AG04450 (cell line): ENCODE measurements around the gene CAPN7. TPM values are rescaled to one million over a fixed set of nuclear protein-coding genes. Genes with fewer than 3 reads are reported as not detected.

ENCODE experiments used
- CTCF ChIA-PET: fragments of 300-600, 350-600 bp; formaldehyde crosslinking; extraction: SDS; loops from one replicate; lab custom pipeline; 2022; ENCODE audit warnings: antibody characterized with exemption, inconsistent platforms; lab: Charles Lee
- POLR2A ChIA-PET: fragments of 350-600 bp; formaldehyde crosslinking; extraction: SDS; loops from one replicate; lab custom pipeline; 2021; ENCODE audit warnings: antibody characterized with exemption, inconsistent platforms; lab: Yijun Ruan, JAX
- DNase-seq: peaks from one replicate; pipeline ENCODE4 v3.0.0-alpha.2; 2011; ENCODE audit warnings: low read depth, low spot score
- H3K27ac ChIP-seq: one replicate; pipeline ENCODE4 v1.5.1; 2012; ENCODE audit warnings: low read depth, low read length, control low read depth
- H3K27me3 ChIP-seq: one replicate; pipeline ENCODE4 v1.6.0; 2012; ENCODE audit warnings: low read length; ENCODE audit not compliant: control insufficient read depth, insufficient read depth
- H3K4me3 ChIP-seq: 2 replicates; pipeline ENCODE4 v1.5.1; 2011; ENCODE audit warnings: mild to moderate bottlenecking, low read depth, low read length, control low read depth
- H3K9me3 ChIP-seq: 2 replicates; pipeline ENCODE4 v1.5.1; 2012; ENCODE audit warnings: low read length; ENCODE audit not compliant: control insufficient read depth, insufficient read depth
- polyA plus RNA-seq: library from polyadenylated mRNA; depleted of rRNA; stranded (reverse); fragments of >200 nt; gene quantifications from 2 replicates; pipeline ENCODE4 v1.2.3, GENCODE V29; 2011
- TF ChIP-seq, protein P1 (sequence below): IDR thresholded peaks from 2 replicates; pipeline ENCODE4 v1.5.1; 2011; ENCODE audit warnings: low read depth, low read length, control low read depth, inconsistent platforms

CAPN7 gene
- polyA plus RNA-seq, 1 experiment = 29.0 TPM

DNA sequence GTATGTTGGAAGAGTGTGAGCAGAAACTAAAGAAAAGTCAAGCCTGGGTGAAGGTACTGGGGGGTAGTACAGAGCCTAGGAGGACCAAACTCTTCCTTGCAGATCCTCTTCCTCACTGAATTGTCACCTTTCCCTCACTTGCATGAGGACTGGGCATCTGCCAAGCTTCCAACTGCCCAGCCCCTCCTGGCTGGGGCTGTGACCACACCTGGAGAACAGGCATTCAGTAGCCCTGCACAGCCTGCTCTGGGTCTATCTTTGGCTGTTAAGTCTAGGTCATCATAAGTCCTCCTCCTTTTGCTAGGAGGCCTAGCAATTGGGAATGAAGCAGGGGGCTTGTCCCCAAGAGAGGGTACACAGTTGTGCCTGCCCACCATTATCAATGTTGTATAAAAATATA is 55.2 kb downstream of the CAPN7 start:
- Histone ChIP-seq H3K27me3 (no peaks in the 10 kb centered on the region), H3K4me3 (no peak overlapping the region), H3K27ac (no peak overlapping the region), H3K9me3 (no peaks in the 10 kb centered on the region)
- ChIA-PET CTCF (interaction anchor here (2.7 kb wide), 1 partner anchor 144 kb away, joined by 14 read pairs; no protein-coding TSS in a partner anchor), POLR2A (no interaction called here)
- DNase-seq = no peak
- TF ChIP-seq, protein P1, sequence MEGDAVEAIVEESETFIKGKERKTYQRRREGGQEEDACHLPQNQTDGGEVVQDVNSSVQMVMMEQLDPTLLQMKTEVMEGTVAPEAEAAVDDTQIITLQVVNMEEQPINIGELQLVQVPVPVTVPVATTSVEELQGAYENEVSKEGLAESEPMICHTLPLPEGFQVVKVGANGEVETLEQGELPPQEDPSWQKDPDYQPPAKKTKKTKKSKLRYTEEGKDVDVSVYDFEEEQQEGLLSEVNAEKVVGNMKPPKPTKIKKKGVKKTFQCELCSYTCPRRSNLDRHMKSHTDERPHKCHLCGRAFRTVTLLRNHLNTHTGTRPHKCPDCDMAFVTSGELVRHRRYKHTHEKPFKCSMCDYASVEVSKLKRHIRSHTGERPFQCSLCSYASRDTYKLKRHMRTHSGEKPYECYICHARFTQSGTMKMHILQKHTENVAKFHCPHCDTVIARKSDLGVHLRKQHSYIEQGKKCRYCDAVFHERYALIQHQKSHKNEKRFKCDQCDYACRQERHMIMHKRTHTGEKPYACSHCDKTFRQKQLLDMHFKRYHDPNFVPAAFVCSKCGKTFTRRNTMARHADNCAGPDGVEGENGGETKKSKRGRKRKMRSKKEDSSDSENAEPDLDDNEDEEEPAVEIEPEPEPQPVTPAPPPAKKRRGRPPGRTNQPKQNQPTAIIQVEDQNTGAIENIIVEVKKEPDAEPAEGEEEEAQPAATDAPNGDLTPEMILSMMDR = no peak

DNA sequence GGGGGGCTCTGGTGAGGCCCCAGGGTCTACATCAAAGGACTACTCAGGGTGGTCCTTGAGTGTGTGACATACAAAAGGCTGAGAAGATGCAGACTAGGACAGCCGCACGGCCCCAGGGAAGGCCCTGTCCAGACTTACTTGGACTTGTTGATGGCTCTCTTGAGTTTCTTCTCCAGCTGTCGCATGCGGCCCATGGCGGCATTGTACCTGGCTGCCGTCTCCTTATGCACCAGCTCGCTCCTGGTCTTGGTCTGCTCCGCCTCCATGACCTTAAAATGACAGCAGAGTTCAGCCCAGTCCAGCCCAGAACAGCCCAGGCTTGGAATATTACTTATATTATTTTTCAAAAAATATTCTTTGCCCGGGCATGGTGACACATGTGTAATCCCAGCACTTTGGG is 56.0 kb downstream of the CAPN7 start:
- CTCF ChIA-PET = no interaction called here
- TF ChIP-seq, protein P1 = no peak
- POLR2A ChIA-PET = no interaction called here
- H3K9me3 ChIP-seq = no peaks in the 10 kb centered on the region
- no peak for DNase-seq
- no peak overlapping the region for H3K4me3 ChIP-seq
- no peak overlapping the region for H3K27ac ChIP-seq
- no peaks in the 10 kb centered on the region for H3K27me3 ChIP-seq

DNA sequence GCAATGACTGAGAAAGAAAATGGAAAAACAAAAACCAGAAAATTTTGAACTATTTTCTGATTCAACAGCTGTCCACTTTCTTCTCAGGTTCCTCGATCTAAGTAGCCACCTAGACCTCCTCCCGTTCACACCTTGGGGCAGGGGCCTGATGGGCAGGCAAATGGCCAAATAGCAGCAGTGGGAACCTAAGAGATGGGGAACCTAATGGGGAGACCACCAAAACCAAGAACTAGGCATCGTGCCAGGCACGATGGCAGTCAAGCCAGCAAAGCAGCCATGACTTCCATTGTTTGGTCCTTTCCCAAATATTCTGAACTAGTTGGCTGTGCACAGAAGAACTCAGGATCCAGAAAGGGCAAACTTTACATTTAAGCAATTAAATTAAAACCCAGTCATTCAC is 57.1 kb downstream of the CAPN7 start:
- ChIA-PET POLR2A (no interaction called here), CTCF (interaction anchor here (0.9 to 1.3 kb wide), 3 partner anchors 10 to 294 kb away, joined by 3 to 7 read pairs (median 3); no protein-coding TSS in a partner anchor)

DNA sequence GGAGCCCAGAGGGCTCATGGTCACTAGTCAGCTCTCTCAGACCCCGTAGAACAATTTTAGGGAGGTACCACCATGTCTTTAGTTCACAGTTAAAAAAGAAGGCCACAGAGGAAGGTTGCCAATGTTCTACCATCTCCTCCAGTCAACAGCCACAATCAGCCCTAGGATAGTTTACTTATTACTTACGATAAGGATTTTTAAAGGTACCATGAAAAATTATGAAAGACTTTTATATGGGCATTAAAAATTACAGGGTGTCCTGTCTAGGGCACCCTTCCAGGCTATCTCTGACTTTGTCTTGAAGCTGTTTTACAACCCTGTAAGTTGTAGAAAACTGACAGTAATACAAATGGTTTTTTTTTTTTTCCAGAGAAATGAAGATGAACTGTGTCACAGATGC is 57.9 kb downstream of the CAPN7 start:
- TF ChIP-seq, protein P1 = no peak
- POLR2A ChIA-PET = interaction anchor here (0.6 kb wide), 1 partner anchor 11 kb away, joined by 3 read pairs; no protein-coding TSS in a partner anchor

More for the DNA sequence above, 57.1 kb downstream of the CAPN7 start:
- TF ChIP-seq, protein P1 = no peak
- no peaks in the 10 kb centered on the region for H3K9me3 ChIP-seq
- no peak for DNase-seq
- no peak overlapping the region for H3K4me3 ChIP-seq
- no peak overlapping the region for H3K27ac ChIP-seq
- no peaks in the 10 kb centered on the region for H3K27me3 ChIP-seq

DNA sequence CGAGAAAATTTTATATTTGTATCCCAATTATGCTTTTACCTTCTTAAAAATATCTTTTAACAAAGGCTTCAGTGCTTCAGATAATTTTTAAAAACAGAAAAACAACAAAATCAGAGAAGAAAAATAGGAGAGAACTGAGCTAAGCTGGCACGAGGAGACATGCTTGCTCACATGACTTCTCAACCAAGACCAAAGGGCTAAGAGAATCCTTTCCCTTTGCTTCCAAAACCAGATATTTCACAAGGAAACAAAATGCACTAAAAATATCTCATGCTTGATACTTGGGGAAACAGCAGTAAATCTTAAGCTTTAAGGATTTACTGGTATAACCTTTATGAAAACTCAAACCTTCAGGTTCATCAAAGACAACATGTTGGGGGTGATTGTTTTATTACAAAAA is 58.4 kb downstream of the CAPN7 start:
- CTCF ChIA-PET = interaction anchor here (5.5 to 6.8 kb wide), 3 partner anchors 69 to 139 kb away, joined by 75 to 247 read pairs (median 110); partner anchors contain the start of gene SH3BP5
- H3K27me3 ChIP-seq = no peaks in the 10 kb centered on the region
- H3K9me3 ChIP-seq = peaks cover under 1% of the 10 kb centered on the region; the same call in 1 of the 2 replicates
- no peak overlapping the region for H3K27ac ChIP-seq
- no peak for DNase-seq
- H3K4me3 ChIP-seq = no peak overlapping the region
- POLR2A ChIA-PET = no interaction called here
- TF ChIP-seq, protein P1 = no peak

More for the DNA sequence above, 57.9 kb downstream of the CAPN7 start:
- DNase-seq = no peak
- Histone ChIP-seq H3K4me3 (no peak overlapping the region), H3K27me3 (no peaks in the 10 kb centered on the region), H3K27ac (no peak overlapping the region), H3K9me3 (no peaks in the 10 kb centered on the region)
- CTCF ChIA-PET = interaction anchor here (1.2 to 6.8 kb wide), 5 partner anchors 70 to 293 kb away, joined by 3 to 247 read pairs (median 75); partner anchors contain the start of gene SH3BP5
